NB4 (cell line): ENCODE measurements around the gene RANBP3.

ENCODE experiments used
- DNase-seq: peaks from one replicate; pipeline ENCODE4 v3.0.0; 2010; ENCODE audit warnings: low read depth
- H3K4me3 ChIP-seq: one replicate; pipeline ENCODE4 v1.5.1; 2011; ENCODE audit warnings: mild to moderate bottlenecking, low read depth, low read length, moderate library complexity
- CTCF ChIP-seq: IDR thresholded peaks from one replicate; pipeline ENCODE4 v1.5.1; 2012; ENCODE audit warnings: low read depth, low read length
- MAX ChIP-seq: IDR thresholded peaks from 2 replicates; pipeline ENCODE4 v1.6.1; 2011; ENCODE audit warnings: low read depth, low read length
- MYC ChIP-seq: IDR thresholded peaks from 2 replicates; pipeline ENCODE4 v1.6.1; 2011; ENCODE audit warnings: low read depth, low read length
- POLR2A ChIP-seq: IDR thresholded peaks from 2 replicates; pipeline ENCODE4 v1.6.1; 2011; ENCODE audit warnings: mild to moderate bottlenecking; ENCODE audit not compliant: insufficient read length; ENCODE audit errors: extremely low read depth

The RANBP3 gene

GRCh38 chr19:5936292-5936592 is 41.7 kb downstream of the RANBP3 start:
- H3K4me3 ChIP-seq: no peak overlapping the region
- TF ChIP-seq MYC (no peak), MAX (no peak), CTCF (no peak)
- DNase-seq: no peak

GRCh38 chr19:5935473-5936291 is 42.3 kb downstream of the RANBP3 start:
- no peak overlapping the region for H3K4me3 ChIP-seq
- no peak for TF ChIP-seq POLR2A
- no peak for TF ChIP-seq MYC
- TF ChIP-seq MAX: no peak
- no peak for TF ChIP-seq CTCF
- DNase-seq: no peak

GRCh38 chr19:5934774-5935472 is 43.0 kb downstream of the RANBP3 start:
- H3K4me3 ChIP-seq: no peak overlapping the region
- no peak for DNase-seq

GRCh38 chr19:5934069-5934401 is 43.9 kb downstream of the RANBP3 start:
- TF ChIP-seq POLR2A (no peak), MAX (no peak), CTCF (no peak), MYC (no peak)
- DNase-seq: no peak
- no peak overlapping the region for H3K4me3 ChIP-seq

More at GRCh38 chr19:5934774-5935472, 43.0 kb downstream of the RANBP3 start:
- TF ChIP-seq POLR2A: no peak
- TF ChIP-seq CTCF: no peak
- no peak for TF ChIP-seq MYC
- no peak for TF ChIP-seq MAX

- no peak for TF ChIP-seq MYC
- H3K4me3 ChIP-seq: no peak overlapping the region
- no peak for DNase-seq
Measured at GRCh38 chr19:5933391-5934068, 44.4 kb downstream of the RANBP3 start.

- DNase-seq: no peak
- H3K4me3 ChIP-seq: no peak overlapping the region
- TF ChIP-seq MAX (no peak), MYC (no peak), CTCF (no peak), POLR2A (no peak)
Measured at GRCh38 chr19:5932609-5933262, 45.2 kb downstream of the RANBP3 start.
